H1 (cell line): ENCODE data around the gene NDUFB10. TPM values are rescaled to one million over a fixed set of nuclear protein-coding genes. Genes with fewer than 3 reads are reported as not detected.

Experiments used
- CHD7 ChIP-seq: fragments of 300-600 bp; sonication (generic); IDR thresholded peaks from 2 replicates; pipeline ENCODE4 v1.7.1; 2012; ENCODE audit warnings: low read length, moderate library complexity, mild to moderate bottlenecking, inconsistent platforms; ENCODE audit not compliant: insufficient replicate concordance
- EZH2 ChIP-seq: fragments of 200-600 bp; sonication (generic); IDR thresholded peaks from 2 replicates; pipeline ENCODE4 v1.7.1; 2012; ENCODE audit warnings: low read depth, mild to moderate bottlenecking, moderate library complexity, low read length, inconsistent platforms; ENCODE audit not compliant: severe bottlenecking
- JUND ChIP-seq: IDR thresholded peaks from 2 replicates; pipeline ENCODE4 v1.6.1; 2011; ENCODE audit warnings: mild to moderate bottlenecking, improper control_type of control experiment, low read length
- polyA plus RNA-seq, 7 experiments: library from polyadenylated mRNA; depleted of rRNA in 3 of 7; stranded (reverse) in 5 of 7; unstranded in 2 of 7; fragments of >200 nt in 5 of 7; fragments of 200-250 nt in 2 of 7; gene quantifications; 1 replicate in 5 of 7; 2 replicates in 1 of 7; 4 replicates in 1 of 7; pipeline versions ENCODE4 v1.2.1 to v1.2.3, GENCODE V29; 2011 to 2013; ENCODE audit warnings: missing spikeins in 2 of 7, mixed read lengths in 2 of 7
- total RNA-seq: library from RNA; stranded (reverse); fragmentation: NEBNext Ultra II Directional; extraction: Animal tissue kit (Norgen Biotek cat#: 25700); gene quantifications from 2 replicates; pipeline ENCODE4 v1.2.1, GENCODE V29; 2021

Gene NDUFB10
- total and polyA plus RNA-seq, 2 of the 8 experiments (the other 6 are each of a cell fraction or from before 2014, with no cell fraction given) = 183 to 194 TPM

GRCh38 chr16:1918351-1919326, 40.7 kb upstream of the NDUFB10 start, which contains the start of gene HS3ST6 (continued):
- TF ChIP-seq CHD7 (no peak), EZH2 (peak; percentile 64), JUND (no peak)
